GM12878 (cell line): ENCODE data around the gene SP6. TPM values are rescaled to one million over a fixed set of nuclear protein-coding genes. Genes with fewer than 3 reads are reported as not detected.
A peak's percentile ranks its signal among the peaks of the same experiment; 100 is the strongest.

ENCODE experiments used
- ATAC-seq: fragments of 200-7000 bp; cut with Tn5 transposase; 3 replicates; pipeline ENCODE4 v1.9.1; 2020; ENCODE audit warnings: mild to moderate bottlenecking, moderate library complexity
- BruUV-seq: library from RNA; stranded (reverse); fragments of 400-500 nt; replicated peaks from 2 replicates; lab custom pipeline; 2021; lab: Mats Ljungman, UMichigan
- CTCF ChIA-PET: fragments of 300-600 bp; sonication (Branson Sonifier 250); formaldehyde crosslinking; extraction: SDS; loops from one replicate; lab custom pipeline; 2021; ENCODE audit warnings: inconsistent platforms; lab: Yijun Ruan, JAX
- POLR2A ChIA-PET: fragments of 350-600 bp; formaldehyde crosslinking; extraction: SDS; loops from one replicate; lab custom pipeline; 2021; ENCODE audit warnings: inconsistent platforms; lab: Charles Lee
- RAD21 ChIA-PET: fragments of 300-600 bp; sonication (Branson Sonifier 250); formaldehyde crosslinking; loops from one replicate; lab custom pipeline; 2023; ENCODE audit warnings: antibody characterized with exemption; ENCODE audit not compliant: unreplicated experiment; lab: Charles Lee
- SMC1A ChIA-PET: fragments of 300-600 bp; sonication (Branson Sonifier 250); formaldehyde crosslinking; loops from one replicate; lab custom pipeline; 2023; ENCODE audit not compliant: unreplicated experiment, uncharacterized antibody; lab: Charles Lee
- DNase-seq: peaks from one replicate; pipeline ENCODE4 v3.0.0-alpha.2; 2011; ENCODE audit warnings: low read depth, low spot score
- FAIRE-seq: peaks from 3 replicates; lab custom pipeline; 2011; peaks lifted over from hg19 to GRCh38; lab: Jason Lieb, UNC
- H2AFZ ChIP-seq: 2 replicates; pipeline ENCODE4 v1.6.0; 2011; ENCODE audit warnings: low read depth, low read length, control low read depth; ENCODE audit not compliant: control insufficient read depth
- H3K27ac ChIP-seq: 2 replicates; pipeline ENCODE4 v1.5.1; 2011; ENCODE audit warnings: control low read depth; ENCODE audit not compliant: control insufficient read depth, insufficient read depth
- H3K27me3 ChIP-seq, 2 experiments: replicated peaks in 1 of 2; 2 replicates each; pipeline versions ENCODE4 v1.6.0 to v1.6.1; 2011; ENCODE audit warnings: low read length in 1 of 2; ENCODE audit not compliant: control insufficient read depth in 2 of 2, insufficient read depth in 2 of 2
- H3K36me3 ChIP-seq, 2 experiments: 2 replicates each; pipeline ENCODE4 v1.5.1; 2011; ENCODE audit warnings: low read length in 1 of 2; ENCODE audit not compliant: control insufficient read depth in 2 of 2, insufficient read depth in 2 of 2
- H3K4me1 ChIP-seq: 2 replicates; pipeline ENCODE4 v1.6.1; 2011; ENCODE audit warnings: mild to moderate bottlenecking, low read length, moderate library complexity, mixed read lengths; ENCODE audit not compliant: control insufficient read depth, insufficient read depth
- H3K4me2 ChIP-seq: 2 replicates; pipeline ENCODE4 v1.6.0; 2011; ENCODE audit warnings: control low read depth; ENCODE audit not compliant: control insufficient read depth, insufficient read depth
- H3K4me3 ChIP-seq: fragments of 200-600 bp; sonication (generic); 2 replicates; pipeline ENCODE4 v1.5.1; 2016
- H3K79me2 ChIP-seq: 2 replicates; pipeline ENCODE4 v1.6.0; 2011; ENCODE audit warnings: low read length; ENCODE audit not compliant: control insufficient read depth, insufficient read depth
- H3K9ac ChIP-seq: 2 replicates; pipeline ENCODE4 v1.8.0; 2011; ENCODE audit warnings: low read length, control low read depth, mixed read lengths; ENCODE audit not compliant: control insufficient read depth, insufficient read depth
- H3K9me3 ChIP-seq: replicated peaks from 3 replicates; pipeline ENCODE4 v1.5.1; 2011; ENCODE audit warnings: mild to moderate bottlenecking, low read length; ENCODE audit not compliant: control insufficient read depth, insufficient read depth
- H4K20me1 ChIP-seq: 2 replicates; pipeline ENCODE4 v1.6.0; 2011; ENCODE audit not compliant: control insufficient read depth, insufficient read depth
- ATF3 ChIP-seq: IDR thresholded peaks from 2 replicates; pipeline ENCODE4 v1.6.1; 2011; ENCODE audit warnings: low read depth, mild to moderate bottlenecking, low read length, moderate library complexity, borderline replicate concordance; ENCODE audit errors: extremely low read depth
- BMI1 ChIP-seq: fragments of 450-650 bp; IDR thresholded peaks from 2 replicates; pipeline ENCODE4 v1.6.1; 2016; ENCODE audit warnings: mild to moderate bottlenecking, moderate library complexity, borderline replicate concordance
- EGR1 ChIP-seq, 2 experiments: IDR thresholded peaks; 1 replicate in 1 of 2; 2 replicates in 1 of 2; pipeline ENCODE4 v1.6.1; 2011 to 2012; ENCODE audit warnings: low read depth in 2 of 2, low read length in 2 of 2, borderline replicate concordance in 1 of 2, mild to moderate bottlenecking in 1 of 2, moderate library complexity in 1 of 2
- FOXK2 ChIP-seq: fragments of 450-650 bp; IDR thresholded peaks from 2 replicates; pipeline ENCODE4 v1.6.1; 2017; ENCODE audit warnings: mild to moderate bottlenecking, moderate library complexity
- HDGF ChIP-seq: fragments of 450-650 bp; IDR thresholded peaks from 2 replicates; pipeline ENCODE4 v1.6.1; 2016; ENCODE audit warnings: antibody characterized with exemption
- MEF2B ChIP-seq: fragments of 450-650 bp; IDR thresholded peaks from 2 replicates; pipeline ENCODE4 v1.6.1; 2018; ENCODE audit warnings: mild to moderate bottlenecking, moderate library complexity; ENCODE audit not compliant: partially characterized antibody, poor library complexity, severe bottlenecking
- MTA2 ChIP-seq: fragments of 450-650 bp; IDR thresholded peaks from 2 replicates; pipeline ENCODE4 v1.6.1; 2016; ENCODE audit warnings: low read depth, mild to moderate bottlenecking, moderate library complexity
- MYC ChIP-seq: IDR thresholded peaks from 2 replicates; pipeline ENCODE4 v1.6.1; 2011; ENCODE audit warnings: mild to moderate bottlenecking, low read length, moderate library complexity, inconsistent platforms; ENCODE audit not compliant: insufficient read depth, insufficient replicate concordance, insufficient read length, severe bottlenecking
- NFIC ChIP-seq: IDR thresholded peaks from 2 replicates; pipeline ENCODE4 v1.6.1; 2012; ENCODE audit warnings: low read depth, mild to moderate bottlenecking, inconsistent platforms, low read length, moderate library complexity
- NFYA ChIP-seq: IDR thresholded peaks from 2 replicates; pipeline ENCODE4 v1.6.1; 2011; ENCODE audit warnings: low read depth, mild to moderate bottlenecking, low read length, improper control_type of control experiment, borderline replicate concordance
- PAX8 ChIP-seq: fragments of 450-650 bp; IDR thresholded peaks from 2 replicates; pipeline ENCODE4 v1.6.1; 2017; ENCODE audit warnings: mild to moderate bottlenecking, moderate library complexity
- PBX3 ChIP-seq: IDR thresholded peaks from 2 replicates; pipeline ENCODE4 v1.6.1; 2011; ENCODE audit warnings: mild to moderate bottlenecking, low read depth, low read length, moderate library complexity; ENCODE audit not compliant: insufficient replicate concordance
- RAD51 ChIP-seq: fragments of 450-650 bp; IDR thresholded peaks from 2 replicates; pipeline ENCODE4 v1.6.1; 2016; ENCODE audit warnings: moderate library complexity, mild to moderate bottlenecking, inconsistent platforms
- RBBP5 ChIP-seq: fragments of 200-600 bp; sonication (generic); conservative IDR thresholded peaks from 2 replicates; pipeline ENCODE4 v1.6.1; 2016
- TARDBP ChIP-seq: IDR thresholded peaks from 2 replicates; pipeline ENCODE4 v1.6.1; 2016; ENCODE audit warnings: borderline replicate concordance
- ZSCAN29 ChIP-seq: fragments of 450-650 bp; IDR thresholded peaks from 2 replicates; pipeline ENCODE4 v1.6.1; 2017; ENCODE audit warnings: mild to moderate bottlenecking, moderate library complexity
- ZZZ3 ChIP-seq: IDR thresholded peaks from 2 replicates; pipeline ENCODE4 v1.6.1; 2011; ENCODE audit warnings: low read depth; ENCODE audit not compliant: control insufficient read depth, insufficient read length
- WGBS: methylation state at CpG from one replicate; pipeline ENCODE4 v1.1.6; 2016; ENCODE audit warnings: low lambda C conversion rate; ENCODE audit not compliant: insufficient replicate concordance, insufficient coverage; ENCODE audit errors: missing lambda C conversion rate; 5-methylcytosine and 5-hydroxymethylcytosine counted together
- in situ Hi-C: fragments of 300-500 bp; cut with MboI; formaldehyde crosslinking; loops from 9 replicates; pipeline ENCODE4 v1.14.3; 2018; ENCODE audit warnings: mixed read lengths
- intact Hi-C: fragments of 100-400 bp; cut with micrococcal nuclease; formaldehyde crosslinking; loops from one replicate; pipeline ENCODE4 v1.14.2; 2022; ENCODE audit not compliant: unreplicated experiment
- polyA plus RNA-seq, 11 experiments: library from polyadenylated mRNA; depleted of rRNA in 4 of 11; unstranded in 6 of 11; stranded (reverse) in 5 of 11; fragments of >200 nt; fragmentation: Nextera tagmentation in 4 of 11; fragmentation: Illumina TruSeq in 1 of 11; extraction: Ambion mirVana in 4 of 11; extraction: Trizol in 1 of 11; gene quantifications; 1 replicate in 1 of 11; 2 replicates in 10 of 11; pipeline versions ENCODE4 v1.2.1 to v1.2.3, GENCODE V29; 2011 to 2016; ENCODE audit warnings: inconsistent platforms in 2 of 11, missing spikeins in 2 of 11, low read depth in 1 of 11
- total RNA-seq, 4 experiments: library from RNA; depleted of rRNA in 3 of 4; stranded (reverse); fragments of >200 nt in 3 of 4; fragmentation: Illumina TruSeq in 1 of 4; extraction: Trizol in 1 of 4; gene quantifications; 2 replicates each; pipeline versions ENCODE4 v1.2.1 to v1.2.3, GENCODE V29; 2013 to 2021
- TF ChIP-seq, protein P1 (sequence below): IDR thresholded peaks from 2 replicates; pipeline ENCODE4 v1.6.1; 2012; ENCODE audit warnings: mild to moderate bottlenecking, low read depth, low read length

Gene SP6
- total and polyA plus RNA-seq, 10 of the 15 experiments (the other 5 are each of a cell fraction or from before 2014, with no cell fraction given), result 0.05 to 0.15 (median 0.06) TPM; not detected in 7

DNA sequence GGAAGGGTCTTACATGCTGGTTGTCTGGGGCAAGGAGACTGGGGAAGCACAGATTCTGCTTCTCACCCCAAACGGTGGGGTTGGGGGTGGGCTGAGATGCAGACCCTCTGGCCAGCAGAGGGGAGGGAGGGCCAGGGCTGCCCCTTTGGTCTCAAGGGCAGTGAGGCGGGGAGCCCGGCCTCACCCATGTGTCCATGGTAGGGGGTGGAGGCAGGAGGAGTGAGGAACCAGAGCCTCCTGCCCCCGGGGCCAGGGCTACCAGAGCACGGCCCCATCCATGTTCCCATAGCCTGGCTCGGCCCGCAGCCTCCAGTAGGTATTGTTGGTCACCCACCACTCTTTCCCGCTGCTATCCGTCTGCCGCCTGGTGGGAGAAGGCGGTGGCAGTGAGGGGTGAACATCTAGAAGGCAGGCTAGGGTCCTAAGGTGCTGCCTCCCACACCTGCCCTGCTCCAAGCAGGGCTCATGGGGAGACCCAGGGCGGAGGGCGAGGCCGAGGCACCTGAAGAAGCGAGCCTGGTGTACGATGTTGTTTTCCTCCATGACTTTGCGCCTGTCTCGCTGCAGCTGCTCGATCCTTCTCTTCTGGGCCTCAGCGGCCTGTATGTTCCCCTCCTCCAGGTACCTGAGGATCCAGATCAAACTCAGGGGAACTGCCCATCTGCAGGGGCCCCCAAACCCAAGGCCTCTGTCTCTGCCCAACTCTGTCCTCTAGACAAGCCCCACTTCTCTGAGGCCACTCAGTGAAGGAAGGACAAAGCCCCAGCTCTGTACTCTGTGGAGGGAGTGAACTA, 42.7 kb downstream of the SP6 start:
- SMC1A ChIA-PET, result no interaction called here
- RAD21 ChIA-PET, result no interaction called here
- Histone ChIP-seq H2AFZ (no peak overlapping the region), H3K36me3 (peaks cover 0 to 8% of the 10 kb centered on the region in 2 experiments; a peak in 3 of 4 replicates), H3K9ac (no peak overlapping the region), H3K9me3 (no peaks in the 10 kb centered on the region), H4K20me1 (no peaks in the 10 kb centered on the region), H3K27me3 (no peaks in the 10 kb centered on the region), H3K4me1 (no peaks in the 10 kb centered on the region), H3K27ac (no peak overlapping the region), H3K4me3 (no peak overlapping the region), H3K79me2 (no peaks in the 10 kb centered on the region), H3K4me2 (no peak overlapping the region)
- POLR2A ChIA-PET, result interaction anchor here (0.5 kb wide), 1 partner anchor 214 kb away, joined by 5 read pairs; no protein-coding TSS in a partner anchor
- intact Hi-C loops, result no loop called here
- WGBS, result 83% methylated on average over 20 of the region's 20 CpGs
- CTCF ChIA-PET, result interaction anchor here (1.4 kb wide), 1 partner anchor 78 kb away, joined by 4 read pairs; no protein-coding TSS in a partner anchor
- FAIRE-seq (no peak), ATAC-seq (no peak), DNase-seq (no peak)
- TSS peak; percentile 43 for BruUV-seq
- in situ Hi-C loops, result loop anchor here (10.0 kb wide), 1 partner anchor 113 kb away; the partner anchor contains the start of gene TBKBP1
- TF ChIP-seq EGR1 (IDR thresholded peaks at IDR 0.05; ENCODE audit: borderline replicate concordance in 1 of 2, low read depth in 2 of 2, low read length in 2 of 2), result no peak
- TF ChIP-seq PBX3, result no peak
- no peak for TF ChIP-seq ZZZ3
- TF ChIP-seq NFYA, result no peak
- TF ChIP-seq HDGF, result no peak
- TF ChIP-seq NFIC, result no peak
- no peak for TF ChIP-seq RBBP5
- TF ChIP-seq TARDBP, result no peak
- TF ChIP-seq MYC, result no peak
- TF ChIP-seq PAX8, result no peak
- no peak for TF ChIP-seq ATF3
- TF ChIP-seq MEF2B, result no peak
- no peak for TF ChIP-seq RAD51
- TF ChIP-seq MTA2, result no peak
- TF ChIP-seq FOXK2, result no peak
- TF ChIP-seq, protein P1, sequence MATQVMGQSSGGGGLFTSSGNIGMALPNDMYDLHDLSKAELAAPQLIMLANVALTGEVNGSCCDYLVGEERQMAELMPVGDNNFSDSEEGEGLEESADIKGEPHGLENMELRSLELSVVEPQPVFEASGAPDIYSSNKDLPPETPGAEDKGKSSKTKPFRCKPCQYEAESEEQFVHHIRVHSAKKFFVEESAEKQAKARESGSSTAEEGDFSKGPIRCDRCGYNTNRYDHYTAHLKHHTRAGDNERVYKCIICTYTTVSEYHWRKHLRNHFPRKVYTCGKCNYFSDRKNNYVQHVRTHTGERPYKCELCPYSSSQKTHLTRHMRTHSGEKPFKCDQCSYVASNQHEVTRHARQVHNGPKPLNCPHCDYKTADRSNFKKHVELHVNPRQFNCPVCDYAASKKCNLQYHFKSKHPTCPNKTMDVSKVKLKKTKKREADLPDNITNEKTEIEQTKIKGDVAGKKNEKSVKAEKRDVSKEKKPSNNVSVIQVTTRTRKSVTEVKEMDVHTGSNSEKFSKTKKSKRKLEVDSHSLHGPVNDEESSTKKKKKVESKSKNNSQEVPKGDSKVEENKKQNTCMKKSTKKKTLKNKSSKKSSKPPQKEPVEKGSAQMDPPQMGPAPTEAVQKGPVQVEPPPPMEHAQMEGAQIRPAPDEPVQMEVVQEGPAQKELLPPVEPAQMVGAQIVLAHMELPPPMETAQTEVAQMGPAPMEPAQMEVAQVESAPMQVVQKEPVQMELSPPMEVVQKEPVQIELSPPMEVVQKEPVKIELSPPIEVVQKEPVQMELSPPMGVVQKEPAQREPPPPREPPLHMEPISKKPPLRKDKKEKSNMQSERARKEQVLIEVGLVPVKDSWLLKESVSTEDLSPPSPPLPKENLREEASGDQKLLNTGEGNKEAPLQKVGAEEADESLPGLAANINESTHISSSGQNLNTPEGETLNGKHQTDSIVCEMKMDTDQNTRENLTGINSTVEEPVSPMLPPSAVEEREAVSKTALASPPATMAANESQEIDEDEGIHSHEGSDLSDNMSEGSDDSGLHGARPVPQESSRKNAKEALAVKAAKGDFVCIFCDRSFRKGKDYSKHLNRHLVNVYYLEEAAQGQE, result no peak
- no peak for TF ChIP-seq BMI1
- no peak for TF ChIP-seq ZSCAN29
